HFF-Myc (cell line): ENCODE results near the gene ADAMTSL5.

Experiments
- DNase-seq: peaks from one replicate; pipeline ENCODE4 v3.0.0-alpha.2; 2011; ENCODE audit warnings: low read depth; ENCODE audit errors: extremely low read depth
- H3K4me3 ChIP-seq: replicated peaks from 2 replicates; pipeline ENCODE4 v1.5.1; 2011; ENCODE audit warnings: low read depth, mild to moderate bottlenecking, control low read depth, low read length
- TF ChIP-seq, protein P1 (sequence below): IDR thresholded peaks from 2 replicates; pipeline ENCODE4 v1.5.1; 2012; ENCODE audit warnings: mild to moderate bottlenecking, low read depth, low read length, control low read depth; ENCODE audit errors: missing control alignments

ADAMTSL5 gene

GRCh38 chr19:1456121-1456900 is 56.5 kb downstream of the ADAMTSL5 start:
- no peak overlapping the region for H3K4me3 ChIP-seq
- no peak for DNase-seq
- TF ChIP-seq, protein P1, sequence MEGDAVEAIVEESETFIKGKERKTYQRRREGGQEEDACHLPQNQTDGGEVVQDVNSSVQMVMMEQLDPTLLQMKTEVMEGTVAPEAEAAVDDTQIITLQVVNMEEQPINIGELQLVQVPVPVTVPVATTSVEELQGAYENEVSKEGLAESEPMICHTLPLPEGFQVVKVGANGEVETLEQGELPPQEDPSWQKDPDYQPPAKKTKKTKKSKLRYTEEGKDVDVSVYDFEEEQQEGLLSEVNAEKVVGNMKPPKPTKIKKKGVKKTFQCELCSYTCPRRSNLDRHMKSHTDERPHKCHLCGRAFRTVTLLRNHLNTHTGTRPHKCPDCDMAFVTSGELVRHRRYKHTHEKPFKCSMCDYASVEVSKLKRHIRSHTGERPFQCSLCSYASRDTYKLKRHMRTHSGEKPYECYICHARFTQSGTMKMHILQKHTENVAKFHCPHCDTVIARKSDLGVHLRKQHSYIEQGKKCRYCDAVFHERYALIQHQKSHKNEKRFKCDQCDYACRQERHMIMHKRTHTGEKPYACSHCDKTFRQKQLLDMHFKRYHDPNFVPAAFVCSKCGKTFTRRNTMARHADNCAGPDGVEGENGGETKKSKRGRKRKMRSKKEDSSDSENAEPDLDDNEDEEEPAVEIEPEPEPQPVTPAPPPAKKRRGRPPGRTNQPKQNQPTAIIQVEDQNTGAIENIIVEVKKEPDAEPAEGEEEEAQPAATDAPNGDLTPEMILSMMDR, result no peak

DNA sequence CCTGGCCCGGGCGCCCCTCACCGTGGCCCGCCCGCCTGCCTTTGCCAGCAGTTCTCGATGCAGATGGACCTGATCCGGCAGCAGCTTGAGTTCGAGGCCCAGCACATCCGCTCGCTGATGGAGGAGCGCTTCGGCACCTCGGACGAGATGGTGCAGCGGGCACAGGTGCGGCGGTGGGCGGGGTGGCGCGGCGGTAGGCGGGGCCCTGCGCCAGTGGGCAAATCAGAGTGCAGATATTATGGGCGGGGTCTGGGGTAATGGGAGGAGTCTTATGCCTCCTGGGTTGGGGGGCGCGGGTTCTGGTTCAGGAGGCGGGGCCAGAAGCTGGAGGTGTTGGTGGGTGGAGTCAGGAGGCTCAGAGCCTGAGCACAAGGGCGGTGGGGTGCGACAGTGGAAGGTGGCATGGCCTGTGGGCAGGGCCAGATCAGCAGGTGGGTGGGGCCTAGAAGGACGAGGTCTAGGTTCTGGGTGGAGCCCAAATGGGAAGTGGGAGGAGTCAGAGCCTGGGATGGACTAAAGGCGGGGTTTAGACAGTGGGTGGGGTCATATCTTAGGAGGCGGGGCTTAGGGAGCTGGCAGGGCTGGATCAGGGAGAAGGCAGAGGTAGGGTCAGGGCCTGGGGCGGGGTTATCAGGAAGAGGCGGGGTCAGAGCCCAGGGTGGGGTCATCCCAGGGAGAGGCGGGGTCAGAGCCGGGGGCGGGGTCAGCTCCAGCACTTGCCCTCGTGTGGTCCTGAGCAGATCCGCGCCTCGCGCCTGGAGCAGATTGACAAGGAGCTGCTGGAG is 57.3 kb downstream of the ADAMTSL5 start:
- H3K4me3 ChIP-seq, result no peak overlapping the region
- no peak for DNase-seq
- TF ChIP-seq, protein P1, result no peak
